B cell (primary cell): Measurements from ENCODE around the gene HBS1L. TPM values are rescaled to one million over a fixed set of nuclear protein-coding genes. Genes with fewer than 3 reads are reported as not detected.

ENCODE experiments used
- ATAC-seq: fragments of 200-7000 bp; cut with Tn5 transposase; one replicate; pipeline ENCODE4 v1.10.0; 2021; ENCODE audit warnings: low read depth, mild to moderate bottlenecking, moderate number of reproducible peaks, moderate library complexity
- CTCF ChIA-PET: fragments of 350-600 bp; sonication (Branson Sonifier 250); formaldehyde crosslinking; loops from one replicate; lab custom pipeline; 2021; ENCODE audit warnings: antibody characterized with exemption, inconsistent platforms; lab: Charles Lee
- POLR2A ChIA-PET: fragments of 350-600 bp; sonication (Branson Sonifier 250); formaldehyde crosslinking; loops from one replicate; lab custom pipeline; 2021; ENCODE audit warnings: antibody characterized with exemption; lab: Charles Lee
- DNase-seq: peaks from one replicate; pipeline ENCODE4 v3.0.0; 2013
- H2AFZ ChIP-seq: 2 replicates; pipeline ENCODE4 v1.6.1; 2012; ENCODE audit warnings: mild to moderate bottlenecking, low read depth, low read length; ENCODE audit not compliant: insufficient read depth, poor library complexity, severe bottlenecking
- H3K27ac ChIP-seq, 2 donors: 1 replicate in 1 of 2; 2 replicates in 1 of 2; pipeline ENCODE4 v1.5.1; 2012 to 2013; ENCODE audit warnings: low read length in 2 of 2, mild to moderate bottlenecking in 2 of 2, moderate library complexity in 1 of 2
- H3K27me3 ChIP-seq, 4 experiments: fragments of 200-600 bp in 1 of 4; sonication (generic) in 1 of 4; replicated peaks in 1 of 4; 1 replicate in 2 of 4; 2 replicates in 2 of 4; pipeline versions ENCODE4 v1.6.1 to v1.7.0; 2013 to 2016; ENCODE audit warnings: low read length in 3 of 4, mild to moderate bottlenecking in 2 of 4, mixed read lengths in 1 of 4, moderate library complexity in 1 of 4; ENCODE audit not compliant: insufficient read depth in 4 of 4, control insufficient read depth in 3 of 4; ENCODE audit errors: control extremely low read depth in 1 of 4
- H3K36me3 ChIP-seq, 2 experiments: replicated peaks in 1 of 2; 1 replicate in 1 of 2; 2 replicates in 1 of 2; pipeline versions ENCODE4 v1.6.1 to v1.7.1; 2013; ENCODE audit warnings: low read length in 1 of 2; ENCODE audit not compliant: insufficient read depth in 2 of 2, control insufficient read depth in 1 of 2; ENCODE audit errors: control extremely low read depth in 1 of 2, extremely low read depth in 1 of 2
- H3K4me1 ChIP-seq, 2 donors: fragments of 200-600 bp in 1 of 2; sonication (generic) in 1 of 2; 1 replicate in 1 of 2; 2 replicates in 1 of 2; pipeline versions ENCODE4 v1.5.1 to v1.6.1; 2013 to 2017; ENCODE audit warnings: low read length in 2 of 2; ENCODE audit not compliant: control insufficient read depth in 2 of 2, insufficient read depth in 2 of 2
- H3K4me2 ChIP-seq: replicated peaks from 2 replicates; pipeline ENCODE3; 2012; ENCODE audit warnings: mild to moderate bottlenecking, low read depth, low read length; ENCODE audit not compliant: poor library complexity, severe bottlenecking
- H3K4me3 ChIP-seq, 5 experiments: fragments of 200-600 bp in 1 of 5; sonication (generic) in 1 of 5; 1 replicate in 3 of 5; 2 replicates in 2 of 5; pipeline versions ENCODE4 v1.5.1 to v1.7.0; 2011 to 2016; ENCODE audit warnings: low read length in 4 of 5, mild to moderate bottlenecking in 4 of 5, low read depth in 2 of 5, control low read depth in 1 of 5, moderate library complexity in 1 of 5; ENCODE audit not compliant: insufficient read depth in 1 of 5; ENCODE audit errors: control extremely low read depth in 1 of 5, extremely low read depth in 1 of 5
- H3K79me2 ChIP-seq: fragments of 200-600 bp; sonication (generic); one replicate; pipeline ENCODE4 v1.6.0; 2016; ENCODE audit warnings: low read length; ENCODE audit not compliant: control insufficient read depth, insufficient read depth
- H3K9ac ChIP-seq: fragments of 200-600 bp; sonication (generic); 2 replicates; pipeline ENCODE4 v1.6.1; 2017; ENCODE audit warnings: mild to moderate bottlenecking, low read length, moderate library complexity
- H3K9me3 ChIP-seq, 3 donors: one replicate each; pipeline versions ENCODE4 v1.6.1 to v1.7.1; 2013; ENCODE audit warnings: low read length in 2 of 3; ENCODE audit not compliant: control insufficient read depth in 2 of 3, insufficient read depth in 1 of 3; ENCODE audit errors: control extremely low read depth in 1 of 3
- H4K20me1 ChIP-seq: 2 replicates; pipeline ENCODE4 v1.6.0; 2012; ENCODE audit warnings: mild to moderate bottlenecking, low read length; ENCODE audit not compliant: insufficient read depth, control insufficient read depth, poor library complexity, severe bottlenecking
- H3K27ac Mint-ChIP-seq: one replicate; pipeline ENCODE4 v1.8.0; 2021; ENCODE audit warnings: mixed read lengths
- H3K27me3 Mint-ChIP-seq: one replicate; pipeline ENCODE4 v1.8.0; 2021; ENCODE audit warnings: mixed read lengths
- H3K4me1 Mint-ChIP-seq: one replicate; pipeline ENCODE4 v1.8.0; 2021; ENCODE audit warnings: mixed read lengths
- H3K4me3 Mint-ChIP-seq: one replicate; pipeline ENCODE4 v1.8.0; 2021; ENCODE audit warnings: mixed read lengths
- H3K9me3 Mint-ChIP-seq: one replicate; pipeline ENCODE4 v1.8.0; 2022; ENCODE audit warnings: mixed read lengths; ENCODE audit not compliant: insufficient read depth
- CTCF ChIP-seq: fragments of 200-600 bp; IDR thresholded peaks from one replicate; pipeline ENCODE4 v1.8.0; 2022; ENCODE audit warnings: antibody characterized with exemption, mild to moderate bottlenecking
- EZH2 ChIP-seq: IDR thresholded peaks from 2 replicates; pipeline ENCODE4 v1.6.1; 2012; ENCODE audit warnings: borderline replicate concordance, low read depth, mild to moderate bottlenecking, moderate library complexity, low read length; ENCODE audit not compliant: insufficient read depth, poor library complexity, severe bottlenecking
- WGBS: methylation state at CpG from one replicate; pipeline ENCODE4 v1.1.5; 2013; ENCODE audit warnings: missing lambda C conversion rate; ENCODE audit not compliant: insufficient coverage; 5-methylcytosine and 5-hydroxymethylcytosine counted together
- intact Hi-C: fragments of 100-400 bp; cut with micrococcal nuclease; formaldehyde crosslinking; loops from one replicate; pipeline ENCODE4 v1.10.0; 2022
- polyA plus RNA-seq: library from polyadenylated mRNA; depleted of rRNA; stranded (reverse); fragments of >200 nt; gene quantifications from 2 replicates; pipeline ENCODE4 v1.2.3, GENCODE V29; 2012
- total RNA-seq, 2 donors: library from RNA; stranded (reverse); fragments of 120-200 nt in 1 of 2; gene quantifications; 1 replicate in 1 of 2; 2 replicates in 1 of 2; pipeline versions ENCODE4 v1.2.3 to v1.2.4, GENCODE V29; 2013 to 2022

The HBS1L gene
- total and polyA plus RNA-seq, 2 donors (not counting 1 experiment from before 2014, with no cell fraction given): 10.3 to 58.2 TPM

DNA sequence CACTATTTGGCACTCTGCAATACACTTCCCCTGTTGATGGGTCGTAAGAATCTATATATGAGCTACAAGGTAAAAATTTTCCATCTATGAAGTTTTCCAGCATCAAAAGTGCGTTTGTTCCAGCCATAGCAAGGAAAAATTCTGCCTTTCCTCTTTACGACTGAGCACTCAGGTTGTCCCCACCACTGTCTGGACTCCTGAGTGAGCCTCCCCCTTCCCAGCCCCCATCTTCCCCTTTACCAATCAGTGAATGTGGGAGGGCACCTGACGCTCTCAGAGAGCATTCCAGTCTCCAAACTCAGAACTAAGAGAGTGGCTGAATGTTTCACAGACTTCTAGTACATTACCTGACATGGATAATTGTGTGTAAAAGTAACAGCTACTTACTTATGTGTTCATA, 104.7 kb downstream of the HBS1L start, which contains the start of gene ALDH8A1:
ALDH8A1 (minus strand) TSS at position 175 of the 400 bp plus-strand sequence; CDS start at position 127, 48 bp downstream.
- Histone ChIP-seq H4K20me1 (no peaks in the 10 kb centered on the region), H3K36me3 (no peaks in the 10 kb centered on the region), H3K27ac (no peak within 1 kb of the TSS), H3K9ac (no peak within 1 kb of the TSS), H3K4me1 (no peaks in the 10 kb centered on the region), H3K9me3 (peaks cover 0 to 3% (median 0%) of the 10 kb centered on the region in 3 donors), H2AFZ (no peak within 1 kb of the TSS), H3K4me3 (no peak within 1 kb of the TSS), H3K4me2 (no peak within 1 kb of the TSS), H3K27me3 (no peaks in the 10 kb centered on the region), H3K79me2 (no peaks in the 10 kb centered on the region)
- H3K4me1 Mint-ChIP-seq: no peaks in the 10 kb centered on the region
- H3K27me3 Mint-ChIP-seq: no peaks in the 10 kb centered on the region
- intact Hi-C loops: no loop called here
- H3K4me3 Mint-ChIP-seq: no peak within 1 kb of the TSS
- no peak for ATAC-seq
- no peak for TF ChIP-seq EZH2
- no peak for TF ChIP-seq CTCF
- no peak for DNase-seq
- WGBS: 100% methylated on average over 2 of the region's 4 CpGs
- H3K27ac Mint-ChIP-seq: no peak within 1 kb of the TSS
- ChIA-PET CTCF (interaction anchor here (1.5 to 2.1 kb wide), 3 partner anchors 8 to 10 kb away, joined by 4 to 11 read pairs (median 6); no protein-coding TSS in a partner anchor), POLR2A (no interaction called here)
- no peaks in the 10 kb centered on the region for H3K9me3 Mint-ChIP-seq

DNA sequence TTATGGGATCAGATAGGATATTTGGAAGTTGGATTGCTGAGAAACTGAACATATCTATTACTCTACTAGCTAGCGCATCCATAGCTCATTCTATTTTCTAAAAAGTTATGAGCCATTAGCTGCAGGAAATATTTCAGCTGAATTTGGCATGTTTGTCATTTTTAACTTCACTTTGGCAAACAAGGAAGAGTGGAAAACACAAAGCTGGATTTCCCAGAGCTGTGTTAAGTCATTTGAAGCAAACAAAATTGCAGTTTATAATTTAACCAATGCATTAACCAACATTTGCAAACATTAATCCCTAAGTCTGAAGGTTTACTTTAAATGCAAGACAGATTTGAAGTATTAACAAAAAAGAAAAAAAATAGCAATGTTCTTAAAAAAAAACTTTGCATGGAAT, 105.9 kb downstream of the HBS1L start:
- Mint-ChIP-seq H3K9me3 (no peaks in the 10 kb centered on the region), H3K4me3 (no peak overlapping the region), H3K4me1 (no peaks in the 10 kb centered on the region), H3K27me3 (no peaks in the 10 kb centered on the region), H3K27ac (no peak overlapping the region)
- Histone ChIP-seq H3K4me1 (no peaks in the 10 kb centered on the region), H3K9me3 (peaks cover 0 to 3% (median 0%) of the 10 kb centered on the region in 3 donors), H2AFZ (no peak overlapping the region), H3K36me3 (no peaks in the 10 kb centered on the region), H3K79me2 (no peaks in the 10 kb centered on the region), H3K4me2 (no peak overlapping the region), H3K9ac (no peak overlapping the region), H3K27ac (no peak overlapping the region), H3K4me3 (no peak overlapping the region), H3K27me3 (no peaks in the 10 kb centered on the region), H4K20me1 (no peaks in the 10 kb centered on the region)
- intact Hi-C loops: no loop called here
- ChIA-PET CTCF (interaction anchor here (2.1 kb wide), 1 partner anchor 9 kb away, joined by 11 read pairs; no protein-coding TSS in a partner anchor), POLR2A (no interaction called here)
- DNase-seq (no peak), ATAC-seq (no peak)
- no peak for TF ChIP-seq EZH2
- TF ChIP-seq CTCF: no peak
- no CpG with 5 or more reads among the region's 1 CpG for WGBS
